LNCaP clone FGC (cell line): ENCODE results near the gene AADACL4.

Experiments
- DNase-seq: peaks from one replicate; pipeline ENCODE4 v3.0.0-alpha.2; 2011; ENCODE audit warnings: low read depth
- H3K4me3 ChIP-seq: 2 replicates; pipeline ENCODE4 v1.5.1; 2011; ENCODE audit warnings: mild to moderate bottlenecking, low read depth, low read length, control low read depth
- TF ChIP-seq, protein P1 (sequence below): IDR thresholded peaks from 2 replicates; pipeline ENCODE4 v1.5.1; 2012; ENCODE audit warnings: mild to moderate bottlenecking; ENCODE audit not compliant: control insufficient read depth, insufficient read depth; ENCODE audit errors: extremely low read depth

AADACL4 gene

DNA sequence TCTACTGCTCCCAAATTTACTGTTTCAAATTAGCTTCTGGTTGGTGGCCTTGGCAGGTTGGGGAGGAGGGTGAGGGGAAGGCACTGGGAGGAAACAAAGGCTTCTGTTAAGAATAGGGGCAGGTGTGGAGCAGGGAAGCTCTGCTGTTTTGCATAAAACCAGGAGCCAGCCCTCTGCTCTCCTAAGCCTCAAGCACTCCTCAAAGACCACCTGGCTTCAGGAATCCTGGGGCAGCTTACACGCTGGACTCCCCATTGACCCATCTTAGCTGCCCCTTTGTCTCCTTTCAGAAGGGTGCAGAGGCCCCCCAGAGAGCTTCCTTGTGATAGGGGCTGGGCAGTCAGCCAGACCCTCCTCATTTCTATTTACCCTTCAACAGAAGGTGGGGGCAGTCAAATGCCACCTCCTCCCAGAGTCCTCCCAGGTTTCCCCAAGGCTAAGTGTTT, 14.4 kb upstream of the AADACL4 start:
- no peak for DNase-seq
- TF ChIP-seq, protein P1, sequence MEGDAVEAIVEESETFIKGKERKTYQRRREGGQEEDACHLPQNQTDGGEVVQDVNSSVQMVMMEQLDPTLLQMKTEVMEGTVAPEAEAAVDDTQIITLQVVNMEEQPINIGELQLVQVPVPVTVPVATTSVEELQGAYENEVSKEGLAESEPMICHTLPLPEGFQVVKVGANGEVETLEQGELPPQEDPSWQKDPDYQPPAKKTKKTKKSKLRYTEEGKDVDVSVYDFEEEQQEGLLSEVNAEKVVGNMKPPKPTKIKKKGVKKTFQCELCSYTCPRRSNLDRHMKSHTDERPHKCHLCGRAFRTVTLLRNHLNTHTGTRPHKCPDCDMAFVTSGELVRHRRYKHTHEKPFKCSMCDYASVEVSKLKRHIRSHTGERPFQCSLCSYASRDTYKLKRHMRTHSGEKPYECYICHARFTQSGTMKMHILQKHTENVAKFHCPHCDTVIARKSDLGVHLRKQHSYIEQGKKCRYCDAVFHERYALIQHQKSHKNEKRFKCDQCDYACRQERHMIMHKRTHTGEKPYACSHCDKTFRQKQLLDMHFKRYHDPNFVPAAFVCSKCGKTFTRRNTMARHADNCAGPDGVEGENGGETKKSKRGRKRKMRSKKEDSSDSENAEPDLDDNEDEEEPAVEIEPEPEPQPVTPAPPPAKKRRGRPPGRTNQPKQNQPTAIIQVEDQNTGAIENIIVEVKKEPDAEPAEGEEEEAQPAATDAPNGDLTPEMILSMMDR: no peak
- H3K4me3 ChIP-seq: no peak overlapping the region

DNA sequence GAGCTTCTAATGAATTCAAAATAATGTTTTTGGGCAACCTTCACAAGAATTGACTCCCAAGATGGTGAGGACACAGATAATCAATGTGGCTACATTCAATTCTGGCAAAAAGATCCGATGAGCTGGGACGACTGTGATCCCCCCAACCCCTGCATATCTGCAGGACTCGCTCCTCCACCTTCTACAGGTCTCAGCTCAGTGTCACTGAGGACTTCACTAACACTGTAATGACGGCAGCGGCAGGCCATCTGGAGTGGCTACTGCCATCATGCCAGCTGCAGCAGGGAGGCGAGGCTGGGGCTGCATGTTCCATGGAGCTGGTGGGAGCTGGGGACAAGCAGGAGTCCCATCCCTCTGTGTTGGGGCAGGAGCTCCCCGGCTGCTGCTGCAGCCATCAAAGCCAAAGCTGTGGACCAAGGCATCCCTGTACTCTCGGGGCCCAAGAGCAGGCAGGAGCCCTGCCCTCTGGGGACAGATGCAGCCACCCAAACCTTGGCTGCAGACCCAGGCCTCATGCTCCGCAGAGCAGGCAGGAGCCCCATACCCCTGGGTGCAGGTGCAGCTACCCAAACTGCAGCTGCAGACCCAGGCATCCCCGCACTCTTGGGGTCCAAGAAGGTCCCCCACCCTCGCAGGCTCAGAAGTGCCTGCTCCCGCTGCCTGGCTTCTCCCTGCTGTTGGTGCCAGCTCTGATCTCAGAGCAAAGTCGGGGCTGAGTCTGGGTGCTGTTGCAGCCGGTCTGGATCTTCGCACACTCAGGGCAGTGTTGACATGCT, 13.7 kb upstream of the AADACL4 start:
- DNase-seq: no peak
- H3K4me3 ChIP-seq: no peak overlapping the region
- TF ChIP-seq, protein P1: no peak

DNA sequence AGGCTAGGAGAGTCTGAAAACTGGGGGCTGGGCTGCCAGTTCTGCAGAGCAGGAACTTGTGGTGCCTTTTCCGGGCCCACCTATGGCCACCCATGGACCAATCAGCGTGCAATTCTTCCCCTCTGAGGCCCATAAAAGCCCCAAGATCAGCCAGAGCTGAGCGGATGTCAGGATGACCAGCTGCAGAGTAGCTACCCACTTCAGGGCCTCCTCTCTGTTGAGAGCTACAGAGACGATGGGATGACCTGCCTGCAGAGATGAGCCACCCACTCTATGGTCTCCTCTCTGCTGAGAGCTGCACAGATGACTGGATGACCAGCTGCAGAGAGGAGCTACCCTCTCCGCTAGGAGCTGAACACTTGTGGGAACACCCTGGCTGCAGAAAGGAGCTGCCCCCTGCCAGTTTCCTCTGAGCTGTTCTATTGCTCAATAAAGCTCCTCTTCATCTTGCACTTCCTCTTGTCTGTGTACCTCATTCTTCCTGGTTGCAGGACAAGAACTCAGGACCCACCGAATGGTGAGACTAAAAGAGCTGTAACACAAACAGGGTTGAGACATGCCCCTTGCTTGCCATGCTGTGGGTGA, 12.8 kb upstream of the AADACL4 start:
- DNase-seq: no peak
- TF ChIP-seq, protein P1: no peak

DNA sequence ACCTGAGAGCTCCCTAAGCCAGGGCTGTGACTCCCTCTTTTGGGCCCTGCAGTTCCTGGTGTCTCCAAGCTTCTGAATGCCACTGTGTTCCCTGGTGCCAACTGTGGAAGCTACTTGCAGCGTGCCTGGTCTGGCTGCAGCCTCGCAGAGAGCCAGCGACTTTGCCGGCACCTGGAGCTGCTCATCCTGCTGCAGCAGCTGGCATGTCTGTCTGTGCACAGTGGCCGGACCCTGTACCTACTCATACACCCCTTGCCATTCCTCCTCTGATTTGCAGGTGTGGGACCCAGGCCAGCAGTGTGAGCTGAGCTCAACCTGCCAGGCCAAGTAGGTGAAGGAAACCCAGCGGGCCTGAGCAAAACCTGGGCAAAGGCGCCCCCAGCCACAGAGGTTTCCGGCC, 12.3 kb upstream of the AADACL4 start:
- TF ChIP-seq, protein P1: no peak
- H3K4me3 ChIP-seq: no peak overlapping the region
- DNase-seq: no peak

More for the DNA sequence above, 12.8 kb upstream of the AADACL4 start:
- no peak overlapping the region for H3K4me3 ChIP-seq

DNA sequence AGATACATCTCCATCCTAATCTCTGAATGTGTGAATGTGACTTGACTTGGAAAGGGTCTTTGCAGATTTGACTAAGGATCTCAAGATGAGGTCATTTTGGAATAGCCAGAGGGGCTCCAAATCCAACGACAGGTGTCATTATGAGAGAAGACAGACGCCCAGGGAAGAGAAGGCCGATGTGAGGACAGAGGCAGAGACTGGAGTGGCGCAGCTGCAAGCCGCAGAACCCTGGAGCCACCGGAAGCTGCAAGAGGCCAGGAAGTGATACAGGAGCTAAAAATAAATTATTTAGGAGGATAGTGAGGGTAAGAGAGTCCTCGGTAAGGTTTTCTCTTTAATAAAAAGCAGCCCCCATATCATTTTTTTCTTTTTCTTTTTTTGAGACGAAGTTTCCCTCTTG, 9.7 kb upstream of the AADACL4 start:
- H3K4me3 ChIP-seq: no peak overlapping the region
- TF ChIP-seq, protein P1: no peak
- DNase-seq: no peak

DNA sequence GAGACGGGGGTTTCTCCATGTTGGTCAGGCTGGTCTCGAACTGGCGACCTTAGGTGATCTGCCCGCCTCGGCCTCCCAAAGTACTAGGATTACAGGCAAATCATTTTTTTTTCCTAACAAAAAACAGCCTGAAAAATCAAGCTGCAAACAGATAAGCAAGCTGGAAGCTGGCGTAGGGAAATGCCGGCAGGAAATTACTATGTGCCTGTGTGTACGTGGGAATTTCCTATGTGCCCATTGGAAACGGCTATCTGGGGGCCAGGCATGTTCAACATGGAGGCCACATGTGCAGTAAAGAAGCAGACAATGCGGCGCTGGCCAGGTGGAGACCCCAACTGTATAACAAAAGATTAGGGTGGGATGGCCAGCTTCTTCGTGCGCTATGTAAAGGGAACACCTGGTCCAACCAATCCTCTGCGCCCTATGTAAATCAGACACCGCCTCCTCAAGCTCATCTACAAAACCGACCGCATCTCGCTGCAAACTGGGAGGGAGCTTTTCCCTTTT, 9.1 kb upstream of the AADACL4 start:
- no peak for DNase-seq
- H3K4me3 ChIP-seq: no peak overlapping the region
- TF ChIP-seq, protein P1: no peak
